Measurements from ENCODE around the gene ODF4. TPM values are rescaled to one million over a fixed set of nuclear protein-coding genes. Genes with fewer than 3 reads are reported as not detected.
"Not testable (repeated sequence)": the region's sequence is repeated elsewhere in the genome, so short reads cannot be mapped to it uniquely, and the experiment has no call there.

Gene ODF4
- total and polyA plus RNA-seq, 2 donors: not detected

- no peak overlapping the region for H3K4me3 ChIP-seq (ENCODE audit: low read depth, low read length)
- H3K36me3 ChIP-seq (ENCODE audit: insufficient read depth): no peaks in the 10 kb centered on the region
- no peaks in the 10 kb centered on the region for H3K4me1 ChIP-seq (ENCODE audit: insufficient read depth)
- WGBS: 61% methylated on average over 5 of the region's 5 CpGs
- no peak for DNase-seq (ENCODE audit: extremely low spot score)
- H3K27ac ChIP-seq (ENCODE audit: low read depth): no peak overlapping the region
Observed at GRCh38 chr17:8338753-8339140, 893 bp upstream of the ODF4 start.

DNA sequence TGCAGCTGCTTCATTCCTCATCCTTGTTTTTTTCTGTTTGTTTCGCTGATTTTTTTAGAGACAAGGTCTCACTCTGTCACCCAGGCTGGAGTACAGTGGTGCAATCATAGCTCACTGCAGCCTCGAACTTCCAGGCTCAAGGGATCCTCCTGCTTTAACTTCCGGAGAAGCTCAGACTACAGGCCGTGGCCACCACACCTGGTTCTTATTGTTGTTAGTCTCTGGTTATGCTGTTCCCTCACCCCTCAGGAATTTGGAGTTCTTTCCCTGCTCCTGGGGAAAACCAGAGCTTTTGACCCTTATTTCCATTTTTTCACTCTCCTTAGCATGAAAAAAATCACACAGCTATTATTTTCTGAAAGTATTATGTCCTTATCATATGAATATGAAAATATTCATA lies 1.8 kb downstream of the ODF4 start:
- Histone ChIP-seq H3K36me3 (ENCODE audit: insufficient read depth) (no peaks in the 10 kb centered on the region), H3K4me3 (ENCODE audit: low read depth, low read length) (no peak overlapping the region), H3K4me1 (ENCODE audit: insufficient read depth) (no peaks in the 10 kb centered on the region), H3K27ac (ENCODE audit: low read depth) (no peak overlapping the region)
- DNase-seq (ENCODE audit: extremely low spot score): no peak
- WGBS: 58% methylated on average over 4 of the region's 4 CpGs

DNA sequence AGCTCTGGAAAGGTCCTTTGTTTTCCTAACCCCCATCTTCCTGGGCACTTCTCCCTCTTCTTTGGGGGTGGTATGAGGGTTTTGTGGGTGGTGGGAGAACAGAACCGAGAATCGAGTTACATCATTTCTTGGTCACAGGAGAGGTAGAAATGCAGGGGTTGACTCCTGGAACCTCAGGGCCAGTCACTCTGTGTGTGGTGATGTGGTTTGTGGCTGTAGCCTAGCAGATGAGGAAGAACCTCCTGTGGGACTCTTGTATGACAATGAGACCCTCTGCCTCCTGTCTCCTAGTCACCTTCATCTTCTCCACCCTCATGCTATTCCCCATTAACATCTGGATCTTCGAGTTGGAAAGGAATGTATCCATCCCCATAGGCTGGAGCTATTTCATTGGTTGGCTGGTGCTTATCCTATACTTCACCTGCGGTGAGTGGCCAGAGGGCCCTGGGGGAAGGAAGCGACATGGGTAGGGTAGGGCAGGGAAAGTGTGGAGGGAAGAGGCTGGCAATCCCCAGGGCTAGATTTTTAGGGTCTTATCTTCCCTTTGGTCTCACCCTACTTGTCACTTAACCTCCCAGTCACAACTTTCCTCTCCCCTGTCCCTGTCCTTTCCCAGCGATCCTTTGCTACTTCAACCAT lies 5.5 kb downstream of the ODF4 start:
- DNase-seq (ENCODE audit: extremely low spot score): no peak
- no peak overlapping the region for H3K27ac ChIP-seq (ENCODE audit: low read depth)
- no peaks in the 10 kb centered on the region for H3K36me3 ChIP-seq (ENCODE audit: insufficient read depth)
- WGBS: 67% methylated on average over 6 of the region's 6 CpGs
- no peaks in the 10 kb centered on the region for H3K4me1 ChIP-seq (ENCODE audit: insufficient read depth)
- no peak overlapping the region for H3K4me3 ChIP-seq (ENCODE audit: low read depth, low read length)

DNA sequence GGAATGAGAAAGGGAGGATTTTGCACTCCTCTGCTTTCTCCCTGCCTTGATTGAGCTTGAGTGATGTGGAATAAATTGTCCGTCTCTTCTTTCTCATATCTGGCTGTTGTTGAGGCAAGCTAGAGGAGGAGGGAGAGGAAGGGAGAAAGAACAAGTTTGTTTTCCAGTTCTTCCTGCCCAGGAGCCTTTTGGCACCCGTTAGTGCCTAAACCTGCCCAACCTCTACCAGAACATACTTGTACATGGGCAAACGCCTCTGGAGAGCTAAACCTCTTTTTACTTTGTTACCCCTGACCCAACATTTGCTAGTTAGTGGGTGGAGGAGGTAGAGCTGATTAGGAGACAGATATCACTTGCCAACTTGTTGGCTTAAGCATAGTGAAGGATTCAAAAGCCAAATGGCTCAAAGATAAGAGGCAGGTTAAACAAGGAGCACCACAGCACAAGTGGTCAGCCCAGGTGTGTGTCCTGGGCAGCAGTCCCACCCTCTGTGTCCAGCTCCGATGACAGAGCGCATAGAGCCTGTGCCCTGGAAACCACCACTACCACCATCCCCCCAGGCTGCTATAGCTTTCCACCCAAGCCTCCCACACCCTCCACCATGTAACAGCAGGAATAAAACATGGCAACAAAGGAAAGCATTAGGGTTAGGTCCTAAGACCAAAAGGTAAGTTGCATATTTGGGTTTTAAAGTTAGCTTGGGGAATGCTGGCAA lies 6.5 kb downstream of the ODF4 start:
- H3K36me3 ChIP-seq (ENCODE audit: insufficient read depth): no peaks in the 10 kb centered on the region
- H3K4me3 ChIP-seq (ENCODE audit: low read depth, low read length): no peak overlapping the region
- 72% methylated on average over 5 of the region's 5 CpGs for WGBS
- no peak for DNase-seq (ENCODE audit: extremely low spot score)
- H3K4me1 ChIP-seq (ENCODE audit: insufficient read depth): no peaks in the 10 kb centered on the region
- no peak overlapping the region for H3K27ac ChIP-seq (ENCODE audit: low read depth)

DNA sequence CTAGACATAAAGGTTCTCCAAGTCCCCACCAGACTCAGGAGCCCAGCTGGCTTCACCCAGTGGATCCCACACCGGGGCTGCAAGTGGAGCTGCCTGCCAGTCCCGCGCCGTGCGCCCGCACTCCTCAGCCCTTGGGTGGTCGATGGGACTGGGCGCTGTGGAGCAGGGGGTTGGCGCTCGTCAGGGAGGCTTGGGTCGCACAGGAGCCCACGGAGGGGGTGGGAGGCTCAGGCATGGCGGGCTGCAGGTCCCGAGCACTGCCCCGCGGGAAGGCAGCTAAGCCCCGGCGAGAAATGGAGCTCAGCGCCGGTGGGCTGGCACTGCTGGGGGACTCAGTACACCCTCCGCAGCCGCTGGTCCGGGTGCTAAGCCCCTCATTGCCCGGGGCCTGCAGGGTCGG lies 7.4 kb downstream of the ODF4 start:
- not testable (repeated sequence) for H3K27ac ChIP-seq (ENCODE audit: low read depth)

DNA sequence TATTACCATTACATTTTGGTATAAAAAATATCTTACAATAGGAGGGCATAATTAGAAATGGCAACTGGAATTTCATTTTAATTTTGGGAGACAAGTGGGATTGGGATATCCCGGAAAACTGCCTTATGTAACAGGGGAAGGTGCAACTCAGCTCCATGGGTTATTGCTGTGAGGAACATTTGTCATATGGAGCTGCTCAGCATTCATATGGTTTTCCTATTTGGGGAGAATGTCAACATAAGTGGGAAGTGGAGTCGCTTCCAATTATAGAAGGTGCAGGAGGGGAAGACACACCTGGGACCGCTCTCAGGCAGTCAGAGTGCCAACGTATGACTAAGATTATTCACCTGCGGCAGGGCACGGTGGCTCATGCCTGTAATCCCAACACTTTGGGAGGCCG lies 10.7 kb downstream of the ODF4 start:
- Histone ChIP-seq H3K36me3 (ENCODE audit: insufficient read depth) (no peaks in the 10 kb centered on the region), H3K27ac (ENCODE audit: low read depth) (no peak overlapping the region), H3K4me3 (ENCODE audit: low read depth, low read length) (no peak overlapping the region), H3K4me1 (ENCODE audit: insufficient read depth) (no peaks in the 10 kb centered on the region)
- no peak for DNase-seq (ENCODE audit: extremely low spot score)
- WGBS: 81% methylated on average over 7 of the region's 7 CpGs

More for the DNA sequence above, 7.4 kb downstream of the ODF4 start:
- not testable (repeated sequence) for DNase-seq (ENCODE audit: extremely low spot score); H3K4me3 ChIP-seq (ENCODE audit: low read depth, low read length); H3K4me1 ChIP-seq (ENCODE audit: insufficient read depth); H3K36me3 ChIP-seq (ENCODE audit: insufficient read depth)
- WGBS: 48% methylated on average over 25 of the region's 25 CpGs

DNA sequence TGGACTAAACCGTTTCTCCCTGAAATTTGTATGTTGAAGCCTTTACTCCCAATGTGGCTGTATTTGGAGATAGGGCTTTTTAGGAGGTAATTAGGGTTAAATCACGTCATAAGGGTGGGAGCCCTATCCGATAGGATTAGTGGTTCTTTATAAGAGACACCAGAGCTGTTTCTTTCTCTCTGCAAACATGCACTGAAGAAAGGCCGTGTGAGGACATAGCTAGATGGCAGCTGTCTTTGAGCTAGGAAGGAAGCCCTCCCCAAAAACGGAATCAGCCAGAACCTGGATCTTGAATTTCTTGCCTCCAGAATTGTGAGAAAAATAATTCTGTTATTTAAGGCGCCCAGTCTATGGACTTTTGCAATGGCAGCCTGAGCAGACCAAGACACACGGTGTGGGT lies 14.1 kb downstream of the ODF4 start:
- no peaks in the 10 kb centered on the region for H3K36me3 ChIP-seq (ENCODE audit: insufficient read depth)
- H3K27ac ChIP-seq (ENCODE audit: low read depth): no peak overlapping the region
- no peaks in the 10 kb centered on the region for H3K4me1 ChIP-seq (ENCODE audit: insufficient read depth)
- WGBS: 78% methylated on average over 7 of the region's 7 CpGs
- H3K4me3 ChIP-seq (ENCODE audit: low read depth, low read length): no peak overlapping the region
- DNase-seq (ENCODE audit: extremely low spot score): no peak

DNA sequence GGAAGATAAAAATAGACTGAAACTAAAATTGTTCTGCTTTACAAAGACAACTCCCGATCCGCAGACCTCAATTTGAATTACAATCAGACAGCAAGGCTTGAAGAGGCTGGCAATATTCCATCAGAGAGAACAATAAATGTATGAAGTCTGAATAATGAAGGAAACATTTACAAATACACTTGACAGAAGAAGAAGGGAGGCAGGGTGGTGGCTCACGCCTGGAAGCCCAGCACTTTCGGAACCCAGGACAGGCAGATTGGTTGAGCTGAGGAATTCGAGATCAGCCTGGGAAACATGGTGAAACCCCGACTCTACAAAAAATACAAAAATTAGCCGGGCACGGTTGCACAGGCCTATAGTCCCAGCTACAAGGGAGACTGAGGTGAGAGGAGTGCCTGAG lies 14.6 kb downstream of the ODF4 start:
- Histone ChIP-seq H3K4me3 (ENCODE audit: low read depth, low read length) (no peak overlapping the region), H3K36me3 (ENCODE audit: insufficient read depth) (no peaks in the 10 kb centered on the region), H3K4me1 (ENCODE audit: insufficient read depth) (no peaks in the 10 kb centered on the region), H3K27ac (ENCODE audit: low read depth) (no peak overlapping the region)
- 76% methylated on average over 8 of the region's 8 CpGs for WGBS
- DNase-seq (ENCODE audit: extremely low spot score): no peak

DNA sequence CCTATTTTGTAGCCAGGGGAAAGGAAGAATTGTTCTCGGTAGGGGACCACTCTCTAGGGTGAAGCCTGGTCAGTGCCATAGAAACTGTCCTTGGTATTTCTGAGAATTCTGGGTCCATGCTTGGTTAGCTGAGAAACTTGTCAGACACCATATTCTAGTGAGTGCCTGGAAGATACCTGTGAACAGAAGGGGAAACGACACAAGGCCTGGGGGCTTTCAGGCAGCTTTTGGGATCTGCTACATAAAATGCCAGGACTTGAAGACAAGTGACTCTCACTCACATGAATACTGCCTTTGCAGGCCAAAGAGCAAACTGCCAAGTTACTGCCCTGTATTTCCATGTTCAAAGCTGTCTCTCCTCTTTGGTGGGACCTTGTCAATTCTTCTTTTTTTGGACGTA lies 18.3 kb downstream of the ODF4 start:
- Histone ChIP-seq H3K4me3 (ENCODE audit: low read depth, low read length) (no peak overlapping the region), H3K36me3 (ENCODE audit: insufficient read depth) (no peaks in the 10 kb centered on the region), H3K27ac (ENCODE audit: low read depth) (no peak overlapping the region), H3K4me1 (ENCODE audit: insufficient read depth) (no peaks in the 10 kb centered on the region)
- 97% methylated on average over 3 of the region's 3 CpGs for WGBS
- DNase-seq (ENCODE audit: extremely low spot score): no peak

DNA sequence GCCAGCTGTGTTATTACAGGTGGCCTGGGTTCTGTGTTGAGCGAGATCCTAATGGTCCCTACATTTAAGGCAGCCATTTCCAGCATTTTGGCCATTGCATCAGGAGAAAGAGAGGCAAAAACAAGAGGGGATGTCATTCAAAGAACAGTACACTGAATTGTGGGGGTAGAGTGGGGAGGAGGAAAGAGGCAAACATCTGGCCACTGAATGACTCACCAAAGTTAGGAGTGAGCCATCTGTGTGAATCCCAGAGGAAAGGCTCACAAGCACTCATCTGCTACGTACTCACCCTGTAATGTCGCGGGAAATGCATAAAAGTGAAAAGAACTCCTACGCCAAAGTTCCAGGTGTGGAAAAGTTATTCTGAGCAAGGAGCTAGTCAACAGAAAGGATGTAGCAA lies 20.1 kb downstream of the ODF4 start:
- Histone ChIP-seq H3K4me3 (ENCODE audit: low read depth, low read length) (no peak overlapping the region), H3K4me1 (ENCODE audit: insufficient read depth) (no peaks in the 10 kb centered on the region), H3K36me3 (ENCODE audit: insufficient read depth) (no peaks in the 10 kb centered on the region), H3K27ac (ENCODE audit: low read depth) (no peak overlapping the region)
- WGBS: 65% methylated on average over 5 of the region's 5 CpGs
- no peak for DNase-seq (ENCODE audit: extremely low spot score)

- Histone ChIP-seq H3K27ac (ENCODE audit: low read depth) (no peak overlapping the region), H3K4me1 (ENCODE audit: insufficient read depth) (no peaks in the 10 kb centered on the region), H3K4me3 (ENCODE audit: low read depth, low read length) (no peak overlapping the region), H3K36me3 (ENCODE audit: insufficient read depth) (no peaks in the 10 kb centered on the region)
- no peak for DNase-seq (ENCODE audit: extremely low spot score)
- WGBS: 40% methylated on average over 3 of the region's 3 CpGs
Observed at GRCh38 chr17:8360260-8360659, 20.6 kb downstream of the ODF4 start.

- H3K27ac ChIP-seq (ENCODE audit: low read depth): no peak overlapping the region
- DNase-seq (ENCODE audit: extremely low spot score): no peak
- no peaks in the 10 kb centered on the region for H3K36me3 ChIP-seq (ENCODE audit: insufficient read depth)
- 56% methylated on average over 3 of the region's 3 CpGs for WGBS
- H3K4me1 ChIP-seq (ENCODE audit: insufficient read depth): no peaks in the 10 kb centered on the region
- H3K4me3 ChIP-seq (ENCODE audit: low read depth, low read length): no peak overlapping the region
Observed at GRCh38 chr17:8360751-8361150, 21.1 kb downstream of the ODF4 start.

DNA sequence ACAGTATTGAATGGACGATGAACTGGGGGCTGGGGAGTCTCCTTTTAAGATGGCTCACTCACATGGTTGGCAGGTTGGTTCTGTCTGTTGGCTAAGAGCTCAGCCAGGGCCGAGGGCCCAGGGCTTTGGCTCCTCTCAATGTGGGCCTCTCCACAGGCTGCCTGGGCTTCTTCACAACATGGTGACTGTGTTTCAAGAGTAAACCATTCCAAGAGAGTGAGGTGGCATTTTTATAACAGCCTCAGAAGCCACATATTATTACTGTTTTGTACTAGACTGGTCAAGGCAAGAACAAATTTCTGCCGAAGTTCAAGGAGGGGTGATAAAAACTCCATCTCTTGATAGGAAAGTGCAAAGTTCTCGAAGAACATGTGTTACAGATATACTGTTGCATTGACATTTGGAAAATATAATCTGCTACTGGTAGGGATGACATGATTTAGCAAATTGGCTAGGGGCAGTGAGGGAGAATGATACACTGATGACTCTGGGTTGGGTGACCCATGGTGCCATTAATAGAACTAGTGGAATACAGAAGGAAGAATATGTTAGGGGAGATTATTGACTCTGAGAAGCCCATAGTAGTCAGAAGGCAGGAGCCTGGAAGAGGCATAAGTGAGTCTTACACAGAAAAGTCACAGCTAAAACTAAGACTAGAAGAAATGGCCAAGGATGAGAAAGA lies 23.2 kb downstream of the ODF4 start:
- Histone ChIP-seq H3K27ac (ENCODE audit: low read depth) (no peak overlapping the region), H3K4me1 (ENCODE audit: insufficient read depth) (no peaks in the 10 kb centered on the region), H3K36me3 (ENCODE audit: insufficient read depth) (no peaks in the 10 kb centered on the region), H3K4me3 (ENCODE audit: low read depth, low read length) (no peak overlapping the region)
- WGBS: 93% methylated on average over 4 of the region's 4 CpGs
- DNase-seq (ENCODE audit: extremely low spot score): no peak

- Histone ChIP-seq H3K27ac (ENCODE audit: low read depth) (peak overlapping the region; percentile 50), H3K4me1 (ENCODE audit: insufficient read depth) (no peaks in the 10 kb centered on the region), H3K4me3 (ENCODE audit: low read depth, low read length) (no peak overlapping the region), H3K36me3 (ENCODE audit: insufficient read depth) (no peaks in the 10 kb centered on the region)
- no peak for DNase-seq (ENCODE audit: extremely low spot score)
- WGBS: 61% methylated on average over 1 of the region's 1 CpG
Observed at GRCh38 chr17:8365143-8365542, 25.5 kb downstream of the ODF4 start.

Data from urinary bladder (tissue), 4 donors.